HL-60 (cell line): ENCODE results near the gene TNNT2.

Experiments
- CTCF ChIP-seq: IDR thresholded peaks from one replicate; pipeline ENCODE4 v1.5.1; 2011; ENCODE audit warnings: low read length, control low read depth, inconsistent platforms; ENCODE audit not compliant: insufficient read depth
- POLR2AphosphoS5 ChIP-seq: IDR thresholded peaks from 2 replicates; pipeline ENCODE4 v1.6.1; 2012; ENCODE audit warnings: low read depth
- TF ChIP-seq, protein P1 (sequence below): IDR thresholded peaks from 2 replicates; pipeline ENCODE4 v1.6.1; 2012; ENCODE audit warnings: low read depth; ENCODE audit not compliant: insufficient replicate concordance

GRCh38 chr1:201378804-201379203, 1.3 kb upstream of the TNNT2 start:
- no peak for TF ChIP-seq CTCF
- TF ChIP-seq, protein P1, sequence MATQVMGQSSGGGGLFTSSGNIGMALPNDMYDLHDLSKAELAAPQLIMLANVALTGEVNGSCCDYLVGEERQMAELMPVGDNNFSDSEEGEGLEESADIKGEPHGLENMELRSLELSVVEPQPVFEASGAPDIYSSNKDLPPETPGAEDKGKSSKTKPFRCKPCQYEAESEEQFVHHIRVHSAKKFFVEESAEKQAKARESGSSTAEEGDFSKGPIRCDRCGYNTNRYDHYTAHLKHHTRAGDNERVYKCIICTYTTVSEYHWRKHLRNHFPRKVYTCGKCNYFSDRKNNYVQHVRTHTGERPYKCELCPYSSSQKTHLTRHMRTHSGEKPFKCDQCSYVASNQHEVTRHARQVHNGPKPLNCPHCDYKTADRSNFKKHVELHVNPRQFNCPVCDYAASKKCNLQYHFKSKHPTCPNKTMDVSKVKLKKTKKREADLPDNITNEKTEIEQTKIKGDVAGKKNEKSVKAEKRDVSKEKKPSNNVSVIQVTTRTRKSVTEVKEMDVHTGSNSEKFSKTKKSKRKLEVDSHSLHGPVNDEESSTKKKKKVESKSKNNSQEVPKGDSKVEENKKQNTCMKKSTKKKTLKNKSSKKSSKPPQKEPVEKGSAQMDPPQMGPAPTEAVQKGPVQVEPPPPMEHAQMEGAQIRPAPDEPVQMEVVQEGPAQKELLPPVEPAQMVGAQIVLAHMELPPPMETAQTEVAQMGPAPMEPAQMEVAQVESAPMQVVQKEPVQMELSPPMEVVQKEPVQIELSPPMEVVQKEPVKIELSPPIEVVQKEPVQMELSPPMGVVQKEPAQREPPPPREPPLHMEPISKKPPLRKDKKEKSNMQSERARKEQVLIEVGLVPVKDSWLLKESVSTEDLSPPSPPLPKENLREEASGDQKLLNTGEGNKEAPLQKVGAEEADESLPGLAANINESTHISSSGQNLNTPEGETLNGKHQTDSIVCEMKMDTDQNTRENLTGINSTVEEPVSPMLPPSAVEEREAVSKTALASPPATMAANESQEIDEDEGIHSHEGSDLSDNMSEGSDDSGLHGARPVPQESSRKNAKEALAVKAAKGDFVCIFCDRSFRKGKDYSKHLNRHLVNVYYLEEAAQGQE: no peak
- no peak for TF ChIP-seq POLR2AphosphoS5
